ENCODE data around the gene CAPN12.

CAPN12 gene

GRCh38 chr19:38737281-38737865 is 6.9 kb downstream of the CAPN12 start:
- no peak for TF ChIP-seq CTCF (IDR thresholded peaks at IDR 0.05; ENCODE audit: low read depth, low read length)
- H3K4me3 ChIP-seq (ENCODE audit: low read depth, low read length), result no peak overlapping the region

- H3K4me3 ChIP-seq (ENCODE audit: low read depth, low read length), result peak overlapping the region; percentile 39; the same call in 1 of the 2 replicates
- TF ChIP-seq CTCF (IDR thresholded peaks at IDR 0.05; ENCODE audit: low read depth, low read length), result no peak
Measured at GRCh38 chr19:38736413-38737280, 7.6 kb downstream of the CAPN12 start.

GRCh38 chr19:38736036-38736412 is 8.2 kb downstream of the CAPN12 start:
- H3K4me3 ChIP-seq (ENCODE audit: low read depth, low read length), result peak overlapping the region; percentile 39; the same call in 1 of the 2 replicates
- no peak for TF ChIP-seq CTCF (IDR thresholded peaks at IDR 0.05; ENCODE audit: low read depth, low read length)

GRCh38 chr19:38735257-38735686 is 9.0 kb downstream of the CAPN12 start:
- TF ChIP-seq CTCF (IDR thresholded peaks at IDR 0.05; ENCODE audit: low read depth, low read length), result no peak
- H3K4me3 ChIP-seq (ENCODE audit: low read depth, low read length), result no peak overlapping the region

- H3K4me3 ChIP-seq (ENCODE audit: low read depth, low read length), result no peak overlapping the region
- TF ChIP-seq CTCF (IDR thresholded peaks at IDR 0.05; ENCODE audit: low read depth, low read length), result no peak
Measured at GRCh38 chr19:38734426-38735256, 9.6 kb downstream of the CAPN12 start.

- no peak overlapping the region for H3K4me3 ChIP-seq (ENCODE audit: low read depth, low read length)
- TF ChIP-seq CTCF (IDR thresholded peaks at IDR 0.05; ENCODE audit: low read depth, low read length), result no peak
Measured at GRCh38 chr19:38734176-38734425, 10.2 kb downstream of the CAPN12 start.
